Thyroid gland (tissue), 4 donors: Measurements from ENCODE around the gene AP3B2.

Experiments used
- POLR2A ChIP-seq, 2 donors: fragments of 450-650 bp; IDR thresholded peaks; one replicate each; pipeline ENCODE4 v1.6.1; 2017; ENCODE audit warnings: antibody characterized with exemption in 2 of 2, mild to moderate bottlenecking in 2 of 2, moderate library complexity in 1 of 2
- TF ChIP-seq, protein P1 (sequence below), 6 experiments: fragments of 200-600 bp in 3 of 6; fragments of 450-650 bp in 3 of 6; sonication (generic) in 3 of 6; IDR thresholded peaks; one replicate each; pipeline ENCODE4 v1.5.1; 2016 to 2019; ENCODE audit warnings: antibody characterized with exemption in 6 of 6, mild to moderate bottlenecking in 2 of 6, inconsistent platforms in 1 of 6, moderate library complexity in 1 of 6

DNA sequence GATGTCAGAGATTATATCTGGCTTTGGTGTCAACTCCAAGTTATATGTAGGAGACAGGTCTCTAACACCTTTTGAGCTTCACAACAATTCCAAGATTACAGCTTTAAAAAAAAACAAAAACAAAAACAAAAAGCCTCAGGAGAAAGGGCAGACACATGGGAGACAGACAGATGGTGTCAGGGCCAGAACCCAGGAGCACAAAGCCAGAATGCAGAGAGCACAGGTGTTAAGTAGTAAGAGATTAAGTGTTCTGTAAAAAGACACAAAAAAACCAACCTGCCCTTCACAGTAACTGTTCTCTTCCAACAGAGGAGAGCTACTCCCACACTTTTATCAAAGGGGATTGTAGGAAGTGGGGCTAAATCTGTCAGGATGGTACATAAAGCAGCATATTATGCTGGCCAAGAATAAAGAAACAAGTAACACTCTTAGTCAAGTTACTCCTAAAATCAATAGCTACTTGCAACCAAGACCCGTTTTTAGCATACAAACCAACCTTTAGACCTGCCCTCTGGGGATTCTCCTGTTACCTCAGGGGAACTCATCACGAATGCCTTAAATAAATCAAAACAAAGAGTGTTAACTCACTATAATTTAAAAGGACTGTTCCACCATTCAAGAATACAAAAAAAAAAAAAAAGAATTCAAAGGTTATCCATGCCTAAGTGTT is 68.4 kb downstream of the AP3B2 start:
- TF ChIP-seq, protein P1, sequence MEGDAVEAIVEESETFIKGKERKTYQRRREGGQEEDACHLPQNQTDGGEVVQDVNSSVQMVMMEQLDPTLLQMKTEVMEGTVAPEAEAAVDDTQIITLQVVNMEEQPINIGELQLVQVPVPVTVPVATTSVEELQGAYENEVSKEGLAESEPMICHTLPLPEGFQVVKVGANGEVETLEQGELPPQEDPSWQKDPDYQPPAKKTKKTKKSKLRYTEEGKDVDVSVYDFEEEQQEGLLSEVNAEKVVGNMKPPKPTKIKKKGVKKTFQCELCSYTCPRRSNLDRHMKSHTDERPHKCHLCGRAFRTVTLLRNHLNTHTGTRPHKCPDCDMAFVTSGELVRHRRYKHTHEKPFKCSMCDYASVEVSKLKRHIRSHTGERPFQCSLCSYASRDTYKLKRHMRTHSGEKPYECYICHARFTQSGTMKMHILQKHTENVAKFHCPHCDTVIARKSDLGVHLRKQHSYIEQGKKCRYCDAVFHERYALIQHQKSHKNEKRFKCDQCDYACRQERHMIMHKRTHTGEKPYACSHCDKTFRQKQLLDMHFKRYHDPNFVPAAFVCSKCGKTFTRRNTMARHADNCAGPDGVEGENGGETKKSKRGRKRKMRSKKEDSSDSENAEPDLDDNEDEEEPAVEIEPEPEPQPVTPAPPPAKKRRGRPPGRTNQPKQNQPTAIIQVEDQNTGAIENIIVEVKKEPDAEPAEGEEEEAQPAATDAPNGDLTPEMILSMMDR (IDR thresholded peaks at IDR 0.05) = no peak
- TF ChIP-seq POLR2A (IDR thresholded peaks at IDR 0.05) = no peak
